HCT116 (cell line): ENCODE results near the gene NRAP. TPM values are rescaled to one million over a fixed set of nuclear protein-coding genes. Genes with fewer than 3 reads are reported as not detected.

ENCODE experiments used
- ATAC-seq: fragments of 200-7000 bp; cut with Tn5 transposase; 2 replicates; pipeline ENCODE4 v1.9.1; 2020; ENCODE audit warnings: mild to moderate bottlenecking, moderate library complexity
- BruUV-seq: library from RNA; stranded (reverse); fragments of 400-500 nt; replicated peaks from 2 replicates; lab custom pipeline; 2021; lab: Mats Ljungman, UMichigan
- CTCF ChIA-PET: fragments of 300-600 bp; sonication (Branson Sonifier 250); formaldehyde crosslinking; loops from one replicate; lab custom pipeline; 2021; ENCODE audit warnings: antibody characterized with exemption; lab: Charles Lee
- POLR2A ChIA-PET: fragments of 300-600, 350-600 bp; sonication (Branson Sonifier 250); formaldehyde crosslinking; loops from one replicate; lab custom pipeline; 2021; ENCODE audit warnings: antibody characterized with exemption; lab: Charles Lee
- RAD21 ChIA-PET, 2 experiments: fragments of 300-600 bp; sonication (Branson Sonifier 250); formaldehyde crosslinking; loops; one replicate each; lab custom pipeline; 2023; ENCODE audit warnings: low total read pairs in 2 of 2; ENCODE audit not compliant: uncharacterized antibody in 2 of 2, unreplicated experiment in 2 of 2, low non-redundant PET in 1 of 2; lab: Charles Lee
- DNase-seq: peaks from one replicate; pipeline ENCODE4 v3.0.0-alpha.2; 2010; ENCODE audit warnings: low read depth, low spot score
- H2AFZ ChIP-seq: fragments of 200-600 bp; shearing (Covaris generic), sonication (generic); 2 replicates; pipeline ENCODE4 v1.6.1; 2017; ENCODE audit warnings: low read depth, mixed run types, mixed read lengths, antibody characterized with exemption, low read length; ENCODE audit not compliant: poor library complexity, severe bottlenecking
- H3K27ac ChIP-seq: 2 replicates; pipeline ENCODE4 v1.5.1; 2012; ENCODE audit warnings: low read depth, low read length
- H3K27me3 ChIP-seq: fragments of 200-600 bp; sonication (generic); 2 replicates; pipeline ENCODE4 v1.6.1; 2016; ENCODE audit warnings: mixed run types, low read length, mixed read lengths; ENCODE audit not compliant: insufficient read depth
- H3K36me3 ChIP-seq, 2 experiments: fragments of 200-500 bp in 1 of 2; fragments of 200-600 bp in 1 of 2; sonication (Bioruptor generic) in 1 of 2; sonication (generic) in 1 of 2; 2 replicates each; pipeline versions ENCODE4 v1.5.1 to v1.6.1; 2014 to 2016; ENCODE audit warnings: low read length in 2 of 2, inconsistent platforms in 1 of 2, mixed read lengths in 1 of 2, mixed run types in 1 of 2; ENCODE audit not compliant: insufficient read depth in 2 of 2, control insufficient read depth in 1 of 2
- H3K4me1 ChIP-seq, 2 experiments: fragments of 200-600 bp in 1 of 2; sonication (generic) in 1 of 2; 2 replicates each; pipeline versions ENCODE4 v1.5.1 to v1.6.1; 2012 to 2017; ENCODE audit warnings: low read length in 2 of 2, inconsistent platforms in 1 of 2, mild to moderate bottlenecking in 1 of 2, mixed read lengths in 1 of 2, mixed run types in 1 of 2, moderate library complexity in 1 of 2; ENCODE audit not compliant: insufficient read depth in 2 of 2, control insufficient read depth in 1 of 2
- H3K4me2 ChIP-seq: fragments of 200-600 bp; sonication (generic); 2 replicates; pipeline ENCODE4 v1.6.1; 2017; ENCODE audit warnings: mixed run types, low read length, mixed read lengths
- H3K4me3 ChIP-seq, 2 experiments: fragments of 200-600 bp in 1 of 2; sonication (generic) in 1 of 2; replicated peaks in 1 of 2; 2 replicates each; pipeline ENCODE4 v1.5.1; 2011 to 2016; ENCODE audit warnings: low read length in 2 of 2, control low read depth in 1 of 2, low read depth in 1 of 2, mild to moderate bottlenecking in 1 of 2, mixed read lengths in 1 of 2, mixed run types in 1 of 2
- H3K79me2 ChIP-seq: fragments of 200-600 bp; sonication (generic); 2 replicates; pipeline ENCODE4 v1.6.1; 2017; ENCODE audit warnings: mild to moderate bottlenecking, mixed run types, low read length, moderate library complexity, mixed read lengths; ENCODE audit not compliant: insufficient read depth
- H3K9ac ChIP-seq: fragments of 200-600 bp; sonication (generic); 2 replicates; pipeline ENCODE4 v1.6.1; 2016; ENCODE audit warnings: low read length, mixed read lengths
- H3K9me2 ChIP-seq: fragments of 200-600 bp; sonication (generic), shearing (Covaris generic); 2 replicates; pipeline ENCODE4 v1.6.1; 2017; ENCODE audit warnings: mixed run types, mild to moderate bottlenecking, moderate library complexity; ENCODE audit not compliant: insufficient read depth
- H3K9me3 ChIP-seq, 2 experiments: fragments of 200-500 bp in 1 of 2; fragments of 200-600 bp in 1 of 2; sonication (Bioruptor generic) in 1 of 2; sonication (generic) in 1 of 2; 2 replicates each; pipeline ENCODE4 v1.6.1; 2014 to 2017; ENCODE audit warnings: low read length in 2 of 2, mixed read lengths in 2 of 2, inconsistent platforms in 1 of 2, low read depth in 1 of 2, mild to moderate bottlenecking in 1 of 2, mixed run types in 1 of 2, moderate library complexity in 1 of 2; ENCODE audit not compliant: control insufficient read depth in 1 of 2, insufficient read depth in 1 of 2
- H4K20me1 ChIP-seq: fragments of 200-600 bp; sonication (generic), shearing (Covaris generic); 2 replicates; pipeline ENCODE4 v1.6.1; 2017; ENCODE audit warnings: mixed run types, mild to moderate bottlenecking, moderate library complexity; ENCODE audit not compliant: insufficient read depth
- ELF1 ChIP-seq: IDR thresholded peaks from 2 replicates; pipeline ENCODE4 v1.6.1; 2012; ENCODE audit warnings: low read depth, borderline replicate concordance
- EZH2 ChIP-seq: fragments of 200-600 bp; sonication (generic); IDR thresholded peaks from 2 replicates; pipeline ENCODE4 v1.6.1; 2017; ENCODE audit warnings: antibody characterized with exemption, mixed run types
- FOSL1 ChIP-seq: IDR thresholded peaks from 2 replicates; pipeline ENCODE4 v1.6.1; 2012; ENCODE audit warnings: low read depth
- POLR2A ChIP-seq: IDR thresholded peaks from 2 replicates; pipeline ENCODE4 v1.7.0; 2011; ENCODE audit warnings: borderline replicate concordance; ENCODE audit not compliant: insufficient read depth, insufficient read length; ENCODE audit errors: extremely low read depth
- SP1 ChIP-seq: IDR thresholded peaks from 2 replicates; pipeline ENCODE4 v1.6.1; 2012; ENCODE audit warnings: low read depth
- SRF ChIP-seq: IDR thresholded peaks from 2 replicates; pipeline ENCODE4 v1.6.1; 2012; ENCODE audit warnings: low read depth
- YY1 ChIP-seq: IDR thresholded peaks from 2 replicates; pipeline ENCODE4 v1.6.1; 2011; ENCODE audit warnings: low read length, low read depth, moderate library complexity, mild to moderate bottlenecking; ENCODE audit not compliant: insufficient replicate concordance; ENCODE audit errors: extremely low read depth
- ZFX ChIP-seq: fragments of 450-650 bp; IDR thresholded peaks from 2 replicates; pipeline ENCODE4 v1.6.1; 2017
- intact Hi-C: fragments of 100-400 bp; cut with micrococcal nuclease; formaldehyde crosslinking; loops from 2 replicates; pipeline ENCODE4 v1.10.0; 2022
- total RNA-seq: library from RNA; stranded (reverse); gene quantifications from one replicate; pipeline ENCODE4 v1.2.1, GENCODE V29; 2021; ENCODE audit not compliant: unreplicated experiment
- TF ChIP-seq, protein P1 (sequence below): IDR thresholded peaks from 2 replicates; pipeline ENCODE4 v1.6.1; 2012; ENCODE audit warnings: low read depth
- TF ChIP-seq, protein P2 (sequence below): IDR thresholded peaks from 2 replicates; pipeline ENCODE4 v1.6.1; 2012
- TF ChIP-seq, protein P3 (sequence below): IDR thresholded peaks from 2 replicates; pipeline ENCODE4 v1.6.1; 2012

Gene NRAP
- total RNA-seq, 1 experiment from 2014 or later = not detected

DNA sequence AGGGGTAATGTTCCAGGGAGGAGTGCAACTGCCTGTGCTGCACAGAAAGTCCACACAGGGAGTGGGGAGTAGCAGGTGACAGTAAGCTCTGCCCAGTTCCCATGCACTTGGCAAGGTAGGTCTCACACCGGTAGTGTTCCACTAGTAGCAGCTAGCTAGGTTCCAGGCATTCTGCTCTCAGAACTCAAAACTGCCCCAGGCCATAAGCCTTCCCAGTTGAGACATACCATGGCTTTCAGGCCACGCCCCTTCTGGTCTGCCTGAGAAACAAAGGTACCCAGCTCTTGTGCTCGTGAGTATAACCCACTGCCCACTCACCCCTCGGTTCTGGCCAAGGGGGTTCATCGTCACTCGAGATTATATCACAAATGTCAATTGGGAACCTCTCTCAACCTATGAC, 28.4 kb upstream of the NRAP start (continued):
- TF ChIP-seq, protein P1, sequence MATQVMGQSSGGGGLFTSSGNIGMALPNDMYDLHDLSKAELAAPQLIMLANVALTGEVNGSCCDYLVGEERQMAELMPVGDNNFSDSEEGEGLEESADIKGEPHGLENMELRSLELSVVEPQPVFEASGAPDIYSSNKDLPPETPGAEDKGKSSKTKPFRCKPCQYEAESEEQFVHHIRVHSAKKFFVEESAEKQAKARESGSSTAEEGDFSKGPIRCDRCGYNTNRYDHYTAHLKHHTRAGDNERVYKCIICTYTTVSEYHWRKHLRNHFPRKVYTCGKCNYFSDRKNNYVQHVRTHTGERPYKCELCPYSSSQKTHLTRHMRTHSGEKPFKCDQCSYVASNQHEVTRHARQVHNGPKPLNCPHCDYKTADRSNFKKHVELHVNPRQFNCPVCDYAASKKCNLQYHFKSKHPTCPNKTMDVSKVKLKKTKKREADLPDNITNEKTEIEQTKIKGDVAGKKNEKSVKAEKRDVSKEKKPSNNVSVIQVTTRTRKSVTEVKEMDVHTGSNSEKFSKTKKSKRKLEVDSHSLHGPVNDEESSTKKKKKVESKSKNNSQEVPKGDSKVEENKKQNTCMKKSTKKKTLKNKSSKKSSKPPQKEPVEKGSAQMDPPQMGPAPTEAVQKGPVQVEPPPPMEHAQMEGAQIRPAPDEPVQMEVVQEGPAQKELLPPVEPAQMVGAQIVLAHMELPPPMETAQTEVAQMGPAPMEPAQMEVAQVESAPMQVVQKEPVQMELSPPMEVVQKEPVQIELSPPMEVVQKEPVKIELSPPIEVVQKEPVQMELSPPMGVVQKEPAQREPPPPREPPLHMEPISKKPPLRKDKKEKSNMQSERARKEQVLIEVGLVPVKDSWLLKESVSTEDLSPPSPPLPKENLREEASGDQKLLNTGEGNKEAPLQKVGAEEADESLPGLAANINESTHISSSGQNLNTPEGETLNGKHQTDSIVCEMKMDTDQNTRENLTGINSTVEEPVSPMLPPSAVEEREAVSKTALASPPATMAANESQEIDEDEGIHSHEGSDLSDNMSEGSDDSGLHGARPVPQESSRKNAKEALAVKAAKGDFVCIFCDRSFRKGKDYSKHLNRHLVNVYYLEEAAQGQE = no peak
- TF ChIP-seq POLR2A = no peak

DNA sequence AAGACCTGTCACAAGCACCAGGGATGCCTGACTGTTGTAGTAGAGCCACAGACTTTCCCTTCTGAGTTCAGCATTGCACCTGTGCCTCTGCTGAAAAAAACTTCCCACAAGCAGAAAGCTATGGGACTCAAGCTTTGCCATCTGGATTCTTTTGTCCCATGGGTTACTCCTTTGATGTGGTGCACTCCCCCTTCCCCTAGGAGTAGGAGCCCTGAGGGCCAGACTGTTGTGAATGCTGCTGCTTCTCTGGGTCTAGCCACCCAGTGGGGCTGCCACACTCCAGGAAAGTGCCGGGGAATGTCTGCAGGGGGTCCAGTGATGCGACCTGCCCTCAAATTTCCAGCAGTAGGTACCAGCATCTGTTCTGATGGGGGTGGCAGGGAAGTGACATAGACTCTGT, 27.5 kb upstream of the NRAP start:
- RAD21 ChIA-PET = interaction anchor here in 1 of 2 experiments (0.5 kb wide), 1 partner anchor 855 kb away, joined by 4 read pairs; no protein-coding TSS in a partner anchor
- H3K4me2 ChIP-seq = no peak overlapping the region
- H3K9me2 ChIP-seq = no peaks in the 10 kb centered on the region
- POLR2A ChIA-PET = no interaction called here
- intact Hi-C loops = no loop called here
- CTCF ChIA-PET = interaction anchor here (1.5 kb wide), 1 partner anchor 12 kb away, joined by 4 read pairs; the partner anchor contains the start of gene CASP7
- ATAC-seq (no peak), DNase-seq (no peak)
- H3K4me3 ChIP-seq = no peak overlapping the region
- no TSS peak for BruUV-seq
- H3K9ac ChIP-seq = no peak overlapping the region
- peaks cover 0 to 10% of the 10 kb centered on the region in 2 experiments; a peak in 2 of 4 replicates for H3K36me3 ChIP-seq
- peaks cover 84% of the 10 kb centered on the region for H3K79me2 ChIP-seq
- no peaks in the 10 kb centered on the region for H3K4me1 ChIP-seq
- H3K9me3 ChIP-seq = peaks cover 11 to 15% of the 10 kb centered on the region in 2 experiments; a peak in 3 of 4 replicates
- no peaks in the 10 kb centered on the region for H4K20me1 ChIP-seq
- H3K27ac ChIP-seq = no peak overlapping the region
- TF ChIP-seq ELF1 = no peak
- no peak for TF ChIP-seq YY1
- no peak for TF ChIP-seq SRF
- TF ChIP-seq EZH2 = no peak
- TF ChIP-seq, protein P2, sequence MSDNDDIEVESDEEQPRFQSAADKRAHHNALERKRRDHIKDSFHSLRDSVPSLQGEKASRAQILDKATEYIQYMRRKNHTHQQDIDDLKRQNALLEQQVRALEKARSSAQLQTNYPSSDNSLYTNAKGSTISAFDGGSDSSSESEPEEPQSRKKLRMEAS = no peak
- TF ChIP-seq, protein P3, sequence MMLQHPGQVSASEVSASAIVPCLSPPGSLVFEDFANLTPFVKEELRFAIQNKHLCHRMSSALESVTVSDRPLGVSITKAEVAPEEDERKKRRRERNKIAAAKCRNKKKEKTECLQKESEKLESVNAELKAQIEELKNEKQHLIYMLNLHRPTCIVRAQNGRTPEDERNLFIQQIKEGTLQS = no peak
- TF ChIP-seq SP1 = no peak
- TF ChIP-seq FOSL1 = no peak
- TF ChIP-seq ZFX = no peak
- no peaks in the 10 kb centered on the region for H3K27me3 ChIP-seq
- H2AFZ ChIP-seq = no peak overlapping the region
